Hepatocyte (in vitro differentiated cells): ENCODE results near the gene ING5.

ENCODE experiments used
- EZH2 ChIP-seq: fragments of 200-600 bp; sonication (generic); IDR thresholded peaks from 2 replicates; pipeline ENCODE4 v1.6.1; 2016; ENCODE audit warnings: antibody characterized with exemption, mild to moderate bottlenecking, borderline replicate concordance
- EZH2phosphoT487 ChIP-seq: fragments of 200-600 bp; sonication (generic); IDR thresholded peaks from one replicate; pipeline ENCODE4 v1.6.1; 2018; ENCODE audit warnings: antibody characterized with exemption, mild to moderate bottlenecking, low read depth, moderate library complexity; ENCODE audit not compliant: unreplicated experiment, severe bottlenecking
- TF ChIP-seq, protein P1 (sequence below): fragments of 200-600 bp; sonication (generic); IDR thresholded peaks from 2 replicates; pipeline ENCODE4 v1.5.1; 2016; ENCODE audit warnings: antibody characterized with exemption, mild to moderate bottlenecking; ENCODE audit not compliant: poor library complexity

DNA sequence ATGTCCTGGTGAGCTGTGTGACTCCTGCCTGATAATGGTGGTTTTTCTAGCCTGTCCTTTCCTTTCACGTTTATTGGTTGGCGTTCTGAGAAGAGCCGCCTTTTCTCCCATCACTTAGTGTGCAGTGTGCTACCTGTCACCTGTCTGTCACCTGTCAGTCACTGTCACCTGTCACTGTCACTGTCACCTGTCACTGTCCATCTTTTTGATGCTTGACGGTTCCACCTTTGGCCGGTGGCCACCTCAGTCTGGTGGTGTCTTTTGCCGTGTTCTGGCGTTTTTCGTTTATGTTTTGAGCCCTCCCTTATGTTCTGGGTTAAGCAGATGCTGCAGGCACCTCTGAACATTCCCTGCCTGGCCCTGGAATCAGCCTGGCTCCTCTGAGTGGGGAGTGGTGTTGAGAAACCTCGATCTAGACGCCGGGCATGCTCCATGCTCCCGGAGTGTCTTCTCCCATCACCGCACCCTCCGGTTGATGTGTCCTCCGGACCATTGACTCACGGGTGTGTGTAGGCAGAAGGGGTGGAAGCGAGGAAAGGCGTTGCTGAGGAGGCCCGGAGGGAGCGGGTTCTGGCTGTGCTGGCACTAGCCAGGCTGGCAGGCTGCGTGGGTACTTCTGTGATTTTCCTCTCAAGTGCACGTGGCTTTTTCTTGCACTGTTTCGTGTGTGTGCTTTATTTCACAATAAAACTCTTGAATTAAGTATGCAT, 36.0 kb upstream of the ING5 start:
- TF ChIP-seq, protein P1, sequence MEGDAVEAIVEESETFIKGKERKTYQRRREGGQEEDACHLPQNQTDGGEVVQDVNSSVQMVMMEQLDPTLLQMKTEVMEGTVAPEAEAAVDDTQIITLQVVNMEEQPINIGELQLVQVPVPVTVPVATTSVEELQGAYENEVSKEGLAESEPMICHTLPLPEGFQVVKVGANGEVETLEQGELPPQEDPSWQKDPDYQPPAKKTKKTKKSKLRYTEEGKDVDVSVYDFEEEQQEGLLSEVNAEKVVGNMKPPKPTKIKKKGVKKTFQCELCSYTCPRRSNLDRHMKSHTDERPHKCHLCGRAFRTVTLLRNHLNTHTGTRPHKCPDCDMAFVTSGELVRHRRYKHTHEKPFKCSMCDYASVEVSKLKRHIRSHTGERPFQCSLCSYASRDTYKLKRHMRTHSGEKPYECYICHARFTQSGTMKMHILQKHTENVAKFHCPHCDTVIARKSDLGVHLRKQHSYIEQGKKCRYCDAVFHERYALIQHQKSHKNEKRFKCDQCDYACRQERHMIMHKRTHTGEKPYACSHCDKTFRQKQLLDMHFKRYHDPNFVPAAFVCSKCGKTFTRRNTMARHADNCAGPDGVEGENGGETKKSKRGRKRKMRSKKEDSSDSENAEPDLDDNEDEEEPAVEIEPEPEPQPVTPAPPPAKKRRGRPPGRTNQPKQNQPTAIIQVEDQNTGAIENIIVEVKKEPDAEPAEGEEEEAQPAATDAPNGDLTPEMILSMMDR: no peak
- TF ChIP-seq EZH2: no peak
- no peak for TF ChIP-seq EZH2phosphoT487
